GM23338 (cell line): ENCODE results near the gene PVALEF. TPM values are rescaled to one million over a fixed set of nuclear protein-coding genes. Genes with fewer than 3 reads are reported as not detected.
A peak's percentile ranks its signal among the peaks of the same experiment; 100 is the strongest.

Source experiments
- ATAC-seq: fragments of 200-7000 bp; cut with Tn5 transposase; 3 replicates; pipeline ENCODE4 v1.9.1; 2020
- DNase-seq: peaks from one replicate; pipeline ENCODE4 v3.0.0-alpha.2; 2015; ENCODE audit warnings: low spot score
- H2AFZ ChIP-seq: fragments of 200-600 bp; sonication (generic); 2 replicates; pipeline ENCODE4 v1.8.0; 2016; ENCODE audit warnings: antibody characterized with exemption, mild to moderate bottlenecking, moderate library complexity
- H3F3A ChIP-seq: fragments of 200-600 bp; sonication (generic); replicated peaks from 2 replicates; pipeline ENCODE4 v1.8.0; 2017; ENCODE audit warnings: antibody characterized with exemption, mixed run types, low read depth
- H3K27ac ChIP-seq: fragments of 200-600 bp; sonication (generic); 2 replicates; pipeline ENCODE4 v1.6.1; 2016; ENCODE audit warnings: low read depth
- H3K27me3 ChIP-seq: fragments of 200-600 bp; sonication (generic); 2 replicates; pipeline ENCODE4 v1.8.0; 2016; ENCODE audit warnings: mild to moderate bottlenecking, mixed run types, moderate library complexity; ENCODE audit not compliant: insufficient read depth
- H3K36me3 ChIP-seq: fragments of 200-600 bp; sonication (generic); 2 replicates; pipeline ENCODE4 v1.8.0; 2016; ENCODE audit warnings: mild to moderate bottlenecking; ENCODE audit not compliant: insufficient read depth
- H3K4me1 ChIP-seq: fragments of 200-600 bp; sonication (generic); 2 replicates; pipeline ENCODE4 v1.8.0; 2016; ENCODE audit warnings: mild to moderate bottlenecking, moderate library complexity; ENCODE audit not compliant: insufficient read depth
- H3K4me2 ChIP-seq: fragments of 200-600 bp; sonication (generic); 2 replicates; pipeline ENCODE4 v1.7.1; 2017; ENCODE audit warnings: mixed run types
- H3K4me3 ChIP-seq: fragments of 200-600 bp; sonication (generic); 2 replicates; pipeline ENCODE4 v1.6.1; 2016; ENCODE audit warnings: mixed run types
- H3K79me2 ChIP-seq: fragments of 200-600 bp; sonication (generic); replicated peaks from 2 replicates; pipeline ENCODE4 v1.8.0; 2017; ENCODE audit warnings: mild to moderate bottlenecking; ENCODE audit not compliant: insufficient read depth
- H3K9me2 ChIP-seq: fragments of 200-600 bp; sonication (generic); 2 replicates; pipeline ENCODE4 v1.8.0; 2017; ENCODE audit not compliant: insufficient read depth
- H4K20me1 ChIP-seq: fragments of 200-600 bp; sonication (generic); replicated peaks from 2 replicates; pipeline ENCODE4 v1.8.0; 2017; ENCODE audit warnings: mild to moderate bottlenecking; ENCODE audit not compliant: insufficient read depth
- H3K27ac Mint-ChIP-seq: 2 replicates; pipeline ENCODE4 v1.8.0; 2020; ENCODE audit warnings: inconsistent platforms, mild to moderate bottlenecking, moderate library complexity, mixed read lengths
- H3K27me3 Mint-ChIP-seq: 3 replicates; pipeline ENCODE4 v1.8.0; 2022; ENCODE audit warnings: low read depth, mild to moderate bottlenecking, moderate library complexity, mixed read lengths, inconsistent platforms; ENCODE audit not compliant: insufficient read depth, poor library complexity
- H3K36me3 Mint-ChIP-seq: 3 replicates; pipeline ENCODE4 v1.8.0; 2021; ENCODE audit warnings: low read depth, mild to moderate bottlenecking, inconsistent platforms, moderate library complexity, mixed read lengths
- H3K4me1 Mint-ChIP-seq: 3 replicates; pipeline ENCODE4 v1.8.0; 2020; ENCODE audit warnings: mild to moderate bottlenecking, inconsistent platforms, mixed read lengths
- H3K4me3 Mint-ChIP-seq: 3 replicates; pipeline ENCODE4 v1.8.0; 2021; ENCODE audit warnings: moderate library complexity, mild to moderate bottlenecking, inconsistent platforms, mixed read lengths
- H3K9me3 Mint-ChIP-seq: 3 replicates; pipeline ENCODE4 v1.8.0; 2020; ENCODE audit warnings: moderate library complexity, mild to moderate bottlenecking, inconsistent platforms, mixed read lengths
- CREB1 ChIP-seq: fragments of 250-450 bp; sonication (Bioruptor Pico); IDR thresholded peaks from 2 replicates; pipeline ENCODE4 v1.5.0; 2020; ENCODE audit warnings: low read depth, mild to moderate bottlenecking, moderate library complexity
- ETS1 ChIP-seq: IDR thresholded peaks from 2 replicates; pipeline ENCODE4 v1.6.1; 2016; ENCODE audit warnings: antibody characterized with exemption
- EZH2phosphoT487 ChIP-seq: fragments of 200-600 bp; sonication (generic); IDR thresholded peaks from one replicate; pipeline ENCODE4 v1.8.1; 2018; ENCODE audit warnings: antibody characterized with exemption; ENCODE audit not compliant: unreplicated experiment
- POLR2AphosphoS5 ChIP-seq: IDR thresholded peaks from 2 replicates; pipeline ENCODE4 v1.6.1; 2016; ENCODE audit warnings: antibody characterized with exemption, low read depth
- REST ChIP-seq: IDR thresholded peaks from one replicate; pipeline ENCODE4 v1.6.1; 2018; ENCODE audit warnings: antibody characterized with exemption; ENCODE audit not compliant: unreplicated experiment
- ZNF114 ChIP-seq: fragments of 250-450 bp; sonication (Bioruptor Pico); IDR thresholded peaks from 2 replicates; pipeline ENCODE4 v1.5.0; 2020; ENCODE audit warnings: mild to moderate bottlenecking, moderate library complexity
- ZNF462 ChIP-seq: fragments of 250-450 bp; sonication (Bioruptor Pico); IDR thresholded peaks from 2 replicates; pipeline ENCODE4 v1.5.0; 2020; ENCODE audit warnings: mild to moderate bottlenecking, moderate library complexity
- polyA plus RNA-seq: library from polyadenylated mRNA; unstranded; fragments of >200 nt; fragmentation: Nextera tagmentation; extraction: Ambion mirVana; gene quantifications from 2 replicates; pipeline ENCODE4 v1.2.1, GENCODE V29; 2016
- total RNA-seq: library from RNA; depleted of rRNA; stranded (reverse); fragments of >200 nt; shearing (Covaris generic); gene quantifications from 2 replicates; pipeline ENCODE4 v1.2.3, GENCODE V29; 2014

PVALEF gene
- total and polyA plus RNA-seq, 2 experiments from 2014 or later: not detected

- no peak overlapping the region for H3K4me3 Mint-ChIP-seq
- Histone ChIP-seq H3F3A (no peaks in the 10 kb centered on the region), H3K36me3 (no peaks in the 10 kb centered on the region), H3K4me1 (no peaks in the 10 kb centered on the region), H3K27ac (no peak overlapping the region), H3K79me2 (no peaks in the 10 kb centered on the region), H3K27me3 (no peaks in the 10 kb centered on the region), H3K9me2 (no peaks in the 10 kb centered on the region), H4K20me1 (no peaks in the 10 kb centered on the region), H3K4me3 (no peak overlapping the region), H3K4me2 (no peak overlapping the region), H2AFZ (no peak overlapping the region)
- no peaks in the 10 kb centered on the region; the same call in 2 of the 3 replicates for H3K4me1 Mint-ChIP-seq
- peaks cover 11% of the 10 kb centered on the region for H3K27me3 Mint-ChIP-seq
- no peak overlapping the region for H3K27ac Mint-ChIP-seq
- no peak for TF ChIP-seq ZNF462 (CRISPR knock-in tag)
- 0 out of 2 replicates have a peak, but pooled peaks have one; percentile 27 for TF ChIP-seq POLR2AphosphoS5
- TF ChIP-seq EZH2phosphoT487: no peak
- no peak for TF ChIP-seq REST
- TF ChIP-seq ZNF114: no peak
- TF ChIP-seq CREB1 (CRISPR knock-in tag): no peak
- no peak for TF ChIP-seq ETS1
- H3K9me3 Mint-ChIP-seq: no peaks in the 10 kb centered on the region; the same call in 2 of the 3 replicates
- no peaks in the 10 kb centered on the region for H3K36me3 Mint-ChIP-seq
- no peak for ATAC-seq
- no peak for DNase-seq
These were observed 18.5 kb downstream of the PVALEF start for GRCh38 chr17:81183807-81184206.
